Measurements from ENCODE around the gene SEMA3G. TPM values are rescaled to one million over a fixed set of nuclear protein-coding genes. Genes with fewer than 3 reads are reported as not detected.

Gene SEMA3G
- polyA plus RNA-seq, 1 donor from 2014 or later, result 0.04 TPM

DNA sequence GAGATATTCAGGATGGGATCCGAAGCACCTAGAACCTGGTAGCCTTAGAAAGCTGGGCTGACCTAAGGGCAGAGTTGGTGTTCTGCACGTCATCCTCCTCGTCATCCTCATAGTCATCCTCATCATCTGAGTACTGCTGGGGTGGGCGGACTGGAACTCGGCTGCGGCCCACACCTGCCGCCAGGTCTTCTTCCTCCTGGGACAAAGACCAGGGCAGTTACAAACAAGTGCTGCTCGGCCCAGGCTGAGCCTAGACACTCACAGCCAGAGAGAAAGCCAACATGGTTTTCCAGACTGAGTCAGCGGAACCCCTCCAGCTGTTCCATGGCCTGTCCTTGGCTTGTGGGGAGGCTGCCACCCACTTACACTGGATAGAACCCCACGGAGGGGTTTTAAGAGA lies 40.5 kb downstream of the SEMA3G start:
- Mint-ChIP-seq H3K27ac (peak overlapping the region in 1 of 3 donors; percentile 42), H3K27me3 (no peaks in the 10 kb centered on the region), H3K4me3 (peak overlapping the region in 1 of 4 donors; percentile 62), H3K9me3 (no peaks in the 10 kb centered on the region), H3K4me1 (peaks cover 12 to 13% (median 12%) of the 10 kb centered on the region in 3 donors), H3K36me3 (peaks cover 9% of the 10 kb centered on the region)

DNA sequence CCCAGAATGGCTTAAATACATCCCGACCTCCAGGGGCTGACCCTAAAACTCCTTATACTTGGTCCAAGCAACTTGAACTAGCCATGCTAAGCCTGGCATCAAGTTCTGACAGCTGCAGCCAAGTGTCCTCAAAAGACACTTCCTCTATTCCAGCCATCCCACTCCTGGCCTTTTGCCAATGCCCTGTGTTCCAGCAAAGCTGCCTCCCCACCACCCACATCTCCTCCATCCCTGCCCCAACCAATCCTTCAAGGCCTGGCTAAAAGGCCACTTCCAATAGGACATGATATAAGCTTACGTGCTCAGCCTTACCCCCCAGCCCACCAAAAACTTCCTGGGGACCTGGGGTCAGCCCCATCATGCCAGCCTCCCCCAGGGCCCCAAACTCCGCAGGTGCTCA lies 40.9 kb downstream of the SEMA3G start:
- no peaks in the 10 kb centered on the region for H3K27me3 Mint-ChIP-seq
- H3K4me3 Mint-ChIP-seq, result no peak overlapping the region
- H3K4me1 Mint-ChIP-seq, result peaks cover 9 to 10% (median 10%) of the 10 kb centered on the region in 3 donors
- peak overlapping the region in 1 of 3 donors; percentile 42 for H3K27ac Mint-ChIP-seq
- H3K9me3 Mint-ChIP-seq, result no peaks in the 10 kb centered on the region
- H3K36me3 Mint-ChIP-seq, result peaks cover 9% of the 10 kb centered on the region

DNA sequence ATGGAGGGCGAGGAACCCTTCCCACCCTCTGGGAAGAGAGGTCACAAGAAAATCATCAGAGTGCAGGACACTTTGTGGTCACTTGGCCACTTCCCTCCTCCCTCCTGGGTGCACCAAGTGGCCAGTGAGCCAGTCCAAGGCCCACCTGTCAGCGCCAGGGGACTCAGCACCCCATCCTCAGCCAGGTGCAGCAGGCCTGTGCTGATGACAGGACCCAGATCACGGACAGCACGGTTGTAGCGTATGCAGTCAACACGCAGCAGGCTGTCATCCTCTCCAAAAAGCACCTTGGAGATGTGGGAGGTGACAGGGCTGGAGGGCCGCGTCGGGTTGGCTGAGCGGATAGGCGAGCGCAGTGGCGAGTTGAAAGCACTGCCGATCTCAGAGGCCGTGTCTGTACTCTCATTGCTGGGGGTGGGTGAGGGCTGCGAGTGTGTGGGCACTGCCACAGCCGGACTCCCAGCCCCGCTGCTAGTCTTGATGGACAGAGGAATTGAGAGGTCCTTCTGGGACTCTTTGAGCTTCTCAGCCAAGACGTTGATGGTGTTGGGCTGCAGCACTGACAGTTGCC lies 41.5 kb downstream of the SEMA3G start:
- H3K4me1 Mint-ChIP-seq, result peaks cover 4% of the 10 kb centered on the region in 3 donors
- H3K27ac Mint-ChIP-seq, result no peak overlapping the region
- H3K4me3 Mint-ChIP-seq, result no peak overlapping the region
- peaks cover 7% of the 10 kb centered on the region for H3K36me3 Mint-ChIP-seq
- H3K9me3 Mint-ChIP-seq, result no peaks in the 10 kb centered on the region
- no peaks in the 10 kb centered on the region for H3K27me3 Mint-ChIP-seq

DNA sequence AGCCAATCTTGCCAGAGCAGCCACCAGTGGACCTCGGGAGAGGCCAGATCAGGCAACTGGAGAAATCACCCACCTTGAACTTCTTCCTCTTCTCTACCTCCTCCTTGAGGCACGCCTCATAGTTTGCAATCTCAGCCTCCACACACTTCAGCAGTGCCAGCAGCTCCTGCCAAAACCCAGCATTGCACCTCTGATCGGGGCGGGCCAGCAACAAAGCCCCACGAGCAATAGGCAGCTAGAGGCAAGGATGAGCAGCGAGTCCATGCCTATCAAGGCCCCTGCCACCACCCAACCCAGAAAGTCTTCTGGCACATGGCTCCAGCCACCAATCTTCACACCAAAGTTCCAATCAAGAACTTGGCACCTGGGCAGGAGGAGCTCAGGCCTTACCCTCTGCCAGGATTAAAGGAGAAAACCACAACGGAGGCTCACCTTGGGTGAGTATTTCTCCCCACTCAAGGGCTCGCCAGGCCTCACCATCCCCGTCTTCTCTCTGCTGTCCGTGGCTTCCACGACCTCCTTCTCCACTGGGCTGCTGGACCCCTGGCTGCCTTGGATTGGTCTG lies 42.1 kb downstream of the SEMA3G start:
- no peaks in the 10 kb centered on the region for H3K9me3 Mint-ChIP-seq
- peak overlapping the region in 2 of 3 donors; percentile 62 to 79 for H3K27ac Mint-ChIP-seq
- no peak overlapping the region for H3K4me3 Mint-ChIP-seq
- no peaks in the 10 kb centered on the region for H3K27me3 Mint-ChIP-seq
- peaks cover 7% of the 10 kb centered on the region for H3K36me3 Mint-ChIP-seq
- peaks cover 0 to 2% (median 0%) of the 10 kb centered on the region in 3 donors for H3K4me1 Mint-ChIP-seq

DNA sequence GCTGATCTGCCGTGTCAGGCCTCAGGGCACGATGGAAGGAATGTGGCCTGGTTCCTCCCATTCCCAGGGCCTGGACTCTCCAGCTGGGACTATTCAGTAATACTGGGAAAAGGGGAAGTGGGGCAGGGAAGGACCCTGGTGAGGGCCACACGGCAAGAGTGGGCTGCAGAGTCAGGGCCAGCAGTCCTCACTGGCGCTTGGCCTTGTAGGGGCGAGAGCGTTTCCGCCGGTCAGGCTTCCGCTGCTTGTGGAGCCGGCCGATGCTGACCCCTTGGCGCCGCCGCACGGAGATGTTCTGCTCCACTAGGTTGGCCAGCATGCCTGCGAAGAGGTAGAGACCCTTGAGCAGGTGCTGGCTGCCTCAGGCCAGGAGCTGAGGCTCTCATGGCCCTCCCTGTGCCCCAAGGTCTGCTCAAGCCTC lies 42.8 kb downstream of the SEMA3G start:
- Mint-ChIP-seq H3K27me3 (no peaks in the 10 kb centered on the region), H3K9me3 (no peaks in the 10 kb centered on the region), H3K4me3 (no peak overlapping the region), H3K4me1 (peaks cover 0 to 2% (median 0%) of the 10 kb centered on the region in 3 donors), H3K27ac (peak overlapping the region in 1 of 3 donors; percentile 79), H3K36me3 (peaks cover 7% of the 10 kb centered on the region)

DNA sequence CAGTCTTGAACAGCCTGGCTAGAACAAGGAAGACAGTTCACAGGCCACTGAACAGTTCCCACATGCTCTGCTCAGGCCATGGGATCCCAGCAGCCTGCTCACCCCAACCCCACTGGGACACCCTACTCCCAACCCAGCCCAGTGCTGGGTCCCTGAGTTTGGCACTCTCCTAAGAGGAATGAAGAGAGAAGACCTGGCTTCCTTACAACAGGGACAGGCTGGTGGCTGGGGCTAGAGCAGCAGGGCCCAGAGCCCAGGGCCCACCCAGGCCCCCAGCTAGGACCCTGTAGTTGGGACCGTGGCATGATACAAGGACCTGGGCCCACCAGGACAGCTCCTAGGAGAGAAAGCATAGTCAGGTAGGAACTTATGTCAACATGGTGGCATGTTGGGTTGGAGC lies 43.4 kb downstream of the SEMA3G start:
- Mint-ChIP-seq H3K4me3 (no peak overlapping the region), H3K27ac (peak overlapping the region in 1 of 3 donors; percentile 64), H3K4me1 (peaks cover 0 to 2% (median 0%) of the 10 kb centered on the region in 3 donors), H3K36me3 (peaks cover 7% of the 10 kb centered on the region), H3K9me3 (no peaks in the 10 kb centered on the region), H3K27me3 (no peaks in the 10 kb centered on the region)

DNA sequence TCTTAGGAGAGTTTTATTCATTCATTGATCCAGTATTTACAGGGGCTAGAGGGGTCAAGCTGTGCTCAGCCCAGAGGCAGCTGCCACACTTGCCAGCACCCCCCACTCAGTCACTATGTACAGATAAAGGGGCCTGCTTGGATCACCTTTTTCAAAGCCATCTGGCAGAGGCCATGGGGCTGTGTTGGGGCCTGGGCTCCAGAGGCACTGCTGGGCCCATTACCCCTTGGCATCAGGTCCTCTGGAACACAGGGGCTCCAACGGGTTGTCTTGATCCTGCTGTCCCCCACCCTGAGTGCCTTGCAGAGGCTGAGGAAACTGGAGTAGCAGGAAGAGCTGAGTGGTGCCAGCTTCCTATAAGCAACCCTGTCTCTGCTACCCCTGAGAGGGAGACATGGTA lies 43.9 kb downstream of the SEMA3G start:
- Mint-ChIP-seq H3K9me3 (no peaks in the 10 kb centered on the region), H3K27ac (peak overlapping the region in 1 of 3 donors; percentile 64), H3K36me3 (peaks cover 9% of the 10 kb centered on the region), H3K27me3 (no peaks in the 10 kb centered on the region), H3K4me1 (peaks cover 0 to 2% (median 0%) of the 10 kb centered on the region in 3 donors), H3K4me3 (no peak overlapping the region)

DNA sequence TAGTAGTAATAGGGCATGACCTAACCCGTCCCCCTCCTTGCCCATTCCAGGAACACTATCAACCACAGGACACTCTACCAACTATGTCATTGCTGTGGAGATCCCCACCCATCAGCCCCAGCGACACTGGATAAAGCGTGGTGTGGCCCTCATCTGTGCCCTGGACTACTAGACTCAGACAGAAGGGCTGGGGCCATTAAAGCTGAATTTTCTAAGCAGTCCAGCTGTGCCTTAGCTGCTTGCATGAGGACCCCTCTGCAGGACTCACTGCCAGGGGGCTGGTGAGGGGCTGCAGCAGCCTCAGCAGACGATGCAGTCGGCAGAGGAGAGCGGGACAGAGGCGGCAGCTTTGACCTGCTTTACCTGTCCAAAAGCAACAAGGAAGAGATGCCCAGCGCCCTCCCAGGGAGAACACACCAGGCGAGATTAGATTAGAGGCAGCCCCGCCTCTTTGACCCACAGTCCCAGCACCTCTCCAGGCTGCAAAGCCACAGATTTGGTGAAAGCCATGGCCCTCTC lies 44.6 kb downstream of the SEMA3G start:
- H3K4me3 Mint-ChIP-seq, result no peak overlapping the region
- no peaks in the 10 kb centered on the region for H3K27me3 Mint-ChIP-seq
- H3K27ac Mint-ChIP-seq, result no peak overlapping the region
- peaks cover 9% of the 10 kb centered on the region for H3K36me3 Mint-ChIP-seq
- H3K9me3 Mint-ChIP-seq, result no peaks in the 10 kb centered on the region
- H3K4me1 Mint-ChIP-seq, result peaks cover 0 to 2% (median 0%) of the 10 kb centered on the region in 3 donors

DNA sequence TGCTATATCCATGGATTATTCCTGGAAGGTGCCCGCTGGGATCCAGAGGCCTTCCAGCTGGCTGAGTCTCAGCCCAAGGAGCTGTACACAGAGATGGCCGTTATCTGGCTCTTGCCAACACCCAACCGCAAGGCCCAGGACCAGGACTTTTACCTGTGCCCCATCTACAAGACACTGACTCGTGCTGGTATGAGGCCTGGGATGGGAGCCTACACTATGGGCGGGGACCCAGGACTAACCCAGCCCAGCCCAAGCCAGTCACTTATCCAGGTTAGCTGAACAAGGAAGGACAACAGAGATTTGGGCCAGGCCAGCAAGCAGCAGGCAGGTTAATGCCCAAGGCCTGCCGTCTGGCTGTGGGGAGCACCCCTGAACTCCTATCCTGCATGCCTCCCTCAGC lies 45.3 kb downstream of the SEMA3G start:
- Mint-ChIP-seq H3K9me3 (no peaks in the 10 kb centered on the region), H3K4me3 (no peak overlapping the region), H3K27ac (peak overlapping the region in 1 of 3 donors; percentile 45), H3K36me3 (peaks cover 10% of the 10 kb centered on the region), H3K4me1 (no peaks in the 10 kb centered on the region), H3K27me3 (no peaks in the 10 kb centered on the region)

DNA sequence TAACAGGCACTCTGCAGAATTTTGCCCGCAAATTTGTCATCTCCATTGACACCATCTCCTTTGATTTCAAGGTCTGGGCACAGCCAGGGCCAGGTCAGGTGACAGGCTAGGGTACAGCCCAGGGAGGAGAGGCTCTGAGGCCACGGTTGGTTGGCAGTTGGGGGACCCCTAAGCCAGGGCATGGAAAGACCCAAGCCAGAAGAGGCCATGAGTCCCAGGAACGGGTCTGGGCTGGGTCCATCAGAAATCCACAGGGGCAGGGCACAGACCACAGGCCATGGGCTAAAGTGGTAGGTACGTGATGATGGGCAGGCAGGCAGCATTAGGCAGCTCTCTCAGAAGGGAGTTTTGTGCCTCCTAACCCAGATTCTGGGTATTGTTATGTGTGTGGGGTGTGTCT lies 45.8 kb downstream of the SEMA3G start:
- Mint-ChIP-seq H3K9me3 (no peaks in the 10 kb centered on the region), H3K36me3 (peaks cover 8% of the 10 kb centered on the region), H3K4me1 (no peaks in the 10 kb centered on the region), H3K27me3 (no peaks in the 10 kb centered on the region), H3K27ac (peak overlapping the region in 1 of 3 donors; percentile 45), H3K4me3 (no peak overlapping the region)

DNA sequence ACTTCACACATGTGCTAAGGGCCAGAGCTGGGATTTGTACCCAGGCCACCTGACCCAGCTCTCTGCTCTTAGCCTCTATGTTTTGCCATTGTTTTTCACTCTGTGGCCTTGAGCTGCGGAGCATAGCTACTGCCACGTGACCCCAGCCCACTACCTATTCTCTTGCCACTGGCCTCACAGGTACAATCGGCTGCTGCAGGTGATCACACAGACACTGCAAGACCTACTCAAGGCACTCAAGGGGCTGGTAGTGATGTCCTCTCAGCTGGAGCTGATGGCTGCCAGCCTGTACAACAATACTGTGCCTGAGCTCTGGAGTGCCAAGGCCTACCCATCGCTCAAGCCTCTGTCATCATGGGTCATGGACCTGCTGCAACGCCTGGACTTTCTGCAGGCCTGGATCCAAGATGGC lies 46.2 kb downstream of the SEMA3G start:
- Mint-ChIP-seq H3K4me3 (no peak overlapping the region), H3K36me3 (peaks cover 7% of the 10 kb centered on the region)

DNA sequence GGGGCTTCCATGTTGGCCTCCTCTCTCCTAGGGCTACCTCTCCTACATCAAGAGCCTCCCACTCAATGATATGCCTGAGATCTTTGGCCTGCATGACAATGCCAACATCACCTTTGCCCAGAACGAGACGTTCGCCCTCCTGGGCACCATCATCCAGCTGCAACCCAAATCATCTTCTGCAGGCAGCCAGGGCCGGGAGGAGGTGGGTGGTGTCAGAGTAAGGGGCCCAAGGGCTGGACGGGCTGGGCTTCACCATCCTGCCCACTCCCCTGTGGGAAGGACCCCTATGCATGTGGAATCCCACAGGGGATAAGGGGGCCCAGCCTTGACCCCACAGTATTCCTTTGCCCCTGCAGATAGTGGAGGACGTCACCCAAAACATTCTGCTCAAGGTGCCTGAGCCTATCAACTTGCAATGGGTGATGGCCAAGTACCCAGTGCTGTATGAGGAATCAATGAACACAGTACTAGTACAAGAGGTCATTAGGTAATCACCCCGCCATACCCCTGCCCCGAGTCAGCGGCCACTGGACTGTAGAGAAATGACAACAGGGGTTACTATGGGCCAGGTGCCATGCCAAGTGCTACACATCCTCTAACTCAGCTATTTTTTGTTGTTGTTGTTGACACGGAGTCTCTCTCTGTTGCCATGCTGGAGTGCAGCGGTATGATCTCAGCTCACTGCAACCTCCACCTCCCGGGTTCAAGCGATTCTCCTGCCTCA lies 47.1 kb downstream of the SEMA3G start:
- Mint-ChIP-seq H3K27ac (no peak overlapping the region), H3K4me3 (no peak overlapping the region), H3K4me1 (no peaks in the 10 kb centered on the region)

More for the DNA sequence above, 46.2 kb downstream of the SEMA3G start:
- Mint-ChIP-seq H3K4me1 (no peaks in the 10 kb centered on the region), H3K9me3 (no peaks in the 10 kb centered on the region), H3K27ac (no peak overlapping the region), H3K27me3 (no peaks in the 10 kb centered on the region)

DNA sequence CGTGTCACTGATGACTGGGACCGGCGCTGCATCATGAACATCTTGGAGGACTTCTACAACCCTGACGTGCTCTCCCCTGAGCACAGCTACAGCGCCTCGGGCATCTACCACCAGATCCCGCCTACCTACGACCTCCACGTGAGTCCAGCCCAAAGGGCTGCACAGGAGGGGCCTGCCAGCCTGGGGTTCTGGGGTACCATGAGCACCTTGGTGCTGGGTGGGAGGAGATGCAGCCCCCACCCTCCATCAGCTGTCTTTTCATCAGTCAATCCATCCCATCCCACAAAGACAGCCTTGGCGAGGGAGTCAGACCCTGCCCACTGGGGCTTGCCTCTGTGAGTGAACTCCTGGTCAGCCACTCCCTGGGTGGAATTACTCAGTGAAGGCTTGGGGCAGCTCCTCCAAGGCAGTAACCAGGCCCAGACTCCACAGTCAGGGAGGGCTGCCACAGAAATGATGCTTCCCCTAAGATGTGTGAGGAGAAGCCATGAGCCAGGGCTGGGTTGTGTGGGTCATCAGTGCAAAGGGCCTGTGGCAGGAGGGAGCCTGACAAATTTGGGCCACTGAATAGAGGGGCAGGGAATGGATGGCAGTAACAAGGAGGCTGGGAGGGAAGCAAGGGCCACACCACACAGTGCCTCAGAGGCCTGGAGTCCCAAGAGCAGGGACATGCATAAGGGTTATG lies 47.9 kb downstream of the SEMA3G start:
- Mint-ChIP-seq H3K9me3 (no peaks in the 10 kb centered on the region), H3K27ac (peak overlapping the region in 1 of 3 donors; percentile 46), H3K4me1 (no peaks in the 10 kb centered on the region), H3K36me3 (peaks cover 11% of the 10 kb centered on the region), H3K27me3 (no peaks in the 10 kb centered on the region), H3K4me3 (no peak overlapping the region)

More for the DNA sequence above, 47.1 kb downstream of the SEMA3G start:
- H3K36me3 Mint-ChIP-seq, result peaks cover 11% of the 10 kb centered on the region
- H3K27me3 Mint-ChIP-seq, result no peaks in the 10 kb centered on the region
- no peaks in the 10 kb centered on the region for H3K9me3 Mint-ChIP-seq

DNA sequence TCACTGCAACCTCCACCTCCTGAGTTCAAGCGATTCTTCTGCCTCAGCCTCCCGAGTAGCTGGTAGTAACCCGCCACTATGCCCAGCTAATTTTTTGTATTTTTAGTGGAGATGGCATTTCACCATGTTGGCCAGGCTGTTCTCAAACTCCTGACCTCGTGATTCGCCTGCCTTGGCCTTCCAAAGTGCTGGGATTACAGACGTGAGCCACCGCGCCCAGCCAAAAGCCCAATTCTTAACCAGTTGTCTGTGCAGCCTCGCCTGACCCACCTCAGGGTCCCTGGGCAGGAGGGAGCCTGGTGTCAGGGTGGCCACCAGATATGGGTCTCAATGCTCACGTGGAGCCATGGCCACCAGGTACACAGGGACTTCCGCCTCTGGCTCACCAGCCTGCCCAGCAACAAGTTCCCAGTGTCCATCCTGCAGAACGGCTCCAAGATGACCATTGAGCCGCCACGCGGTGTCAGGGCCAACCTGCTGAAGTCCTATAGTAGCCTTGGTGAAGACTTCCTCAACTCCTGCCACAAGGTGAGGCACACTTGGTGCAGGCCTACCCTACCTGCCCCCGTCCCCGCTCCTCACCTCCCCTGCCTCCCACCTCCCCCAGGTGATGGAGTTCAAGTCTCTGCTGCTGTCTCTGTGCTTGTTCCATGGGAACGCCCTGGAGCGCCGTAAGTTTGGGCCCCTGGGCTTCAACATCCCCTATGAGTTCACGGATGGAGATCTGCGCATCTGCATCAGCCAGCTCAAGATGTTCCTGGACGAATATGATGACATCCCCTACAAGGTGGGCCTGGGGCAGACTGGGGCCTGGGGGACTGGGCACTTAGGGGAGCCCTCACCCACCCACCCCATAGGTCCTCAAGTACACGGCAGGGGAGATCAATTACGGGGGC lies 48.6 kb downstream of the SEMA3G start:
- H3K27ac Mint-ChIP-seq, result no peak overlapping the region
- H3K4me1 Mint-ChIP-seq, result no peaks in the 10 kb centered on the region
- H3K4me3 Mint-ChIP-seq, result no peak overlapping the region
- no peaks in the 10 kb centered on the region for H3K27me3 Mint-ChIP-seq
- no peaks in the 10 kb centered on the region for H3K9me3 Mint-ChIP-seq
- H3K36me3 Mint-ChIP-seq, result peaks cover 16% of the 10 kb centered on the region

All from IgD-negative memory B cell (primary cell).